RPMI8226 (cell line): ENCODE measurements around the gene EXOC4.
A peak's percentile ranks its signal among the peaks of the same experiment; 100 is the strongest.

Source experiments
- DNase-seq: peaks from one replicate; pipeline ENCODE4 v3.0.0-alpha.2; 2015

EXOC4 gene

DNA sequence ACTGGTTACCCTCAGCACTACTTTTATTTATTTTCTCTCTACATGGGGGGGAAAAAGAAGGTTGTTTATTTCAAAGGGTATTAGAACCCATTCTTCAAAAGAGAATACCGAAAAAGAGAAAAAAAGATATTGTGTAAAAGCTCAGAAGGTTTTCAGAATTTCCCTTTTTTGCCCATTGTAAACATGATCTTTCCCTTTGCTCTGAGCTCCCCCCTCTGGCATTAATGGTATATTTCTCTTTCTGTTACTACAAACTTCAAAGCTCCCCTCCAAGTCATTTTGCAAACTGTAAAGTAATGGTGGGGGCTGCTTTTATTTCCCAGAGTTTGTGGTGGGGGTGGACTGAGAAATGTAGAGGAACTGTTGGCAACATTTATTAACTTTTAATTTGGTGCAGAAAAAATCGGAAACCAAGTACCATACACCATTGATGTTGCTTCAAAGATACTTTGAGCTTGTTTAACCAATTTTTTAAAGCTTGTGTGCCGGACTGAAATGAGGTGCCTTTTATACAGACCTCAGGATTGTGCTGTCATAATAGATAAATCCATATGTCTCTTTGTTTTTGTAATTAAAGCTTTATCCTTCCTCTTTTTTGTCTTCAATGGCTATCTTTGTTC, 181.5 kb downstream of the EXOC4 start:
- peak; percentile 15 for DNase-seq

DNA sequence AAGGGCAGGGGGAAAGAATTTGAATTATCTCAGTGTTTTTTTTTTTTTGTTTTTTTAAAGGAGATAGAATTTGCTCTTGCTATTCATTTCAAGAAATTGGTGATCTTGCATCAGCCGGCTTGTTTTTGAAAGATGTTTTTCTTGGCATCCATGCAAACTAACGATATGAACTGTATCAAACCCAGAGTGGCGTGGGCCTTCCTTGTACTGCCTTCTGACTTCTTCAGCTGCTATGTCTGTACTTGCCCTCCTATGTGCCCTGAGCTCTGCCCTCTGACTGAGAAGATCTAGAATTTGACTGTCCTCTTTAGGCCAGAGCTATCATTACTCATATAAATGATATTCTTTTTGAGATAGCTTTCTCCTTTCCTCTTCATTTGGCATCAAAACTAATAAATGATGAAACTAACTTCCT, 183.1 kb downstream of the EXOC4 start:
- DNase-seq, result no peak

DNA sequence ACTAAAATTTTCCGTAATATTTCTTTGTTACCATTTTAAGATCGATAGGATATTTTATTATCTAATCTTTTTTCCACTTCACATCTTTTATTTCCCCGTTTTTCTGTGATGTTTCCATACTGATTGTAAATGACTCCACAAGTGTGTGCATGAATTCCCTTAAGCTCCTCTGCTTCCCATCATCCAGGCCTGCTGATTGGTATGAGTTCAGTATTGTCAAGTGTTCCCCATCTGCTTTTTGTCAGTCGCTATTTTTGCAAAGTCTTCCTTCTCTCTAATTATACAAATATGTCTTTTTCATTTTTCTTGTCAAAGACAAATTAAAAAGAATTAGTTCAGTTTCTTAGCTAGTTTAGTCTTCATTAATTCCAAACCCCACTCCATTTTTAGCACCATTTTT, 184.7 kb downstream of the EXOC4 start:
- no peak for DNase-seq

DNA sequence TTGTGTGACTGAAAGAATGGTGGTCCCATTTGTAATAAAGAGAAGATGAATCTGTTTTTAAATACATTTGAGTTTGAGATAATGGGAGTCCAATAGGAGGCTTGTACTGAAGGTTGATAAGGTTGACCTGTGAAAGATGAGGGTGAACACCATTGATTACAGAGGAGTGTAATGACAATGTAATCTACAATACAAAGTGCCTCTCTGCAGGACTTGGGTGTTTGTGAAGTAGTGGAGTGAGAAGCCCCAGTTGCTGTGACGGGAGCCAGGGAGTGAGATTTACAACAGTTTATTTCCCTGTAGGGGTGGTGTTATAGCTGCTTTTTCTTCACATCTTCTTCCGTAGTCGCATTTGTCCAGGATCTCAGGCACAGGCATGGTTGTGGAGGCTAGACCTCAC, 189.9 kb downstream of the EXOC4 start:
- no peak for DNase-seq

DNA sequence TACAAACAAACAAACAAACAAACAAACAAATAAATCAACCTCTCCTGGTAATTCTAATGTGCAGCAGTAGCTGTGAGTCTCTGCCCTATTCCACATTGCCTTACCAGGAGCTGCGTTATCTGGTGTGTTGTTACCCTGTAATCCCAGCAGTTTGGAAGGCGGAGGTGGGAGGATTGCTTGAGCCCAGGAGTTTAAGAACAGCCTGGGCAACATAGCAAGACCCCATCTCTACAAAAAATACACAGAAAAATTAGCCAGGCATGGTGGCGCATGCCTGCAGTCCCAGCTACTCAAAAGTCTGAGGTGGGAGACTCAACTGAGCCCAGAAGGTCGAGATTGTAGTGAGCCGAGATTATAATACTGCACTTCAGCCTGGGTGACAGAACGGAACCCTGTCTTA, 192.7 kb downstream of the EXOC4 start:
- DNase-seq, result no peak

DNA sequence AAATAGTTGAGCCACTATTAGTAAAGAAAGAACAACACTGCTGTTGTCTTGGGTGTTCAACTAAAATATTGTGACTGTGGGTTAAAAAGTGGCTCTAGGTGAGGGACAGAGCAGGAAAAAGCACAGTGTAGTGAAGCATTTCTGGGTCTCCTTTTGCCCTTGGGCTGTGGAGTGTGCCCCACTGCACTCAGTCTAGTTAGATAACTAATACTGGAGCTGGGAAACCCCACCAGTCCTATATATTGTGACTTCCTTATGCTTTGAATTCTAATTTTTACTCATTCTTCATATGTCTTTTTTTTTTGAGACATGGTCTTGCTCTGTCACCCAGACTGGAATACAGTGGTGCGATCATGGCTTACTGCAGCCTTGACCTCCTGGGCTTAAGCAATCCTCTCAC, 195.1 kb downstream of the EXOC4 start:
- DNase-seq, result no peak

DNA sequence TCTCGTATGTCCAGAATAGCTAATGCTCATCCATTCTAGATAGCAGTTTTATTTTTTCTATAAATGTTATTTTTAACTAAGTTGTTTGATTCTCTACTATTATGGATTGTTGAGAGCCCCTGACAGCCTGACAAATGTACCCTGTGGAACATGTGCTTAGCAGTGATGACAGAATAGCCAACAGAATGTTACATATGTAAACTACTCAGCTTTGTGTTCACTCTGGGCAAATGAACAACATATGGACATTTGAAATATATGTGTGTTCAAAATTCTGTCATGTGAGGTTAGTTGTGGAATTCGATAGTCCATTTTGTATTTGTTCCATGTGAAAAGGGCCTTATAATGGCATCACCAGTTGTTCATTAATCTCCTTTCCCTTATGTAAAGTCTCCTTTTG, 199.7 kb downstream of the EXOC4 start:
- no peak for DNase-seq

DNA sequence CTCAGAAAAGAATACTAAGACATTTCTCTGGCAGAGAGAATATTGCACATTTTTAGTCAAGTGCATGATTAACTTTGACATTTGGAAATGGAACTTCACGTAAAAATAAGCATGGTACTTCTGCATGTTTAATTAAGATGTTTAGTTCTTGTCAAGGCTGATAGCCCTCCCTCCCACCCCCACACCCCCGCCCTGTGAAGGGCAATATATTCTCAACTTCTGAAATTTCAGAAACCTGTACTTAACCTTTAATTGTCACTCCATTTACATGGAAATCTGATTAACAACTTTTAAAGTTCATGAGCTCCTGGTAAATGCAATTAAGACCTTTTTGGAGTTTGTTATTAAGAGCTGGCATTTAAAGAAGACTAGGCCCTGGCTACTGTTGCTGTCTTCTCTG, 205.8 kb downstream of the EXOC4 start:
- no peak for DNase-seq

DNA sequence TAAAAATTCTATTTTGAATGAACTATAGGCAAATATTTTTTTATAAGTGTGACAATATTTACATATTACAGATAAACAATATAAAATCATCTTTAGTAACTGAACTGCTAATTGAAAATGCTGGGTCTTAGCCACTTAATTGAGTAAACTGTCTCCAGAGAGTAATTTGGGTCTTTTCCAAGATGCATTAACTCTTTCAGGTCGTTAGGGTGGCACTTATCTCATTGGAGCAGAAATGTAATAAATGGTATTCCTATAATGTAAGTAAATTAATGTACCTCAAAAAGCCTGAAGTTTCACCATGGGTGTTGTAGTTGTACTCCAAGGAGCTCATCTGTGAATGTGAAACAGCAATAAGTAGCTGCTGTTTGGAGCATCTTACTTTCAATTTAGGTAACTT, 208.5 kb downstream of the EXOC4 start:
- DNase-seq, result no peak

DNA sequence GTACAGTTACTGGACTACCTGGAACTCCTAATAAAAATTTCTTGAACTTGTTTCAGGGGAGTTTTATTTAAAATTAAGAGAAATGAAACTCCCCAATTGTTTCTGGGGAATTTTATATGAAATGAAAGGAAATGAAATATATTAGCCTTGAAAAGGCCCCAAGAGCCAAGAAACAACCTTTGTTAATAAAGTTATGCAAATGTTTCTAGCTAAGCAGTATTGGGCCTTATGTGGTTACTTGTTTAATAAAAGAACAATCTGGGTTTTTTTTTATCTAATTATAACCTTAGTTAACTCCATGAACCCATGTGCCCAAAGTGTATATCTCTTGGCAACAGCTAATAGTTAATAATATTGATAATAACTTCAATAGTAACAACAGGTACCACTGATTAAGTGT, 222.8 kb downstream of the EXOC4 start:
- DNase-seq, result no peak

DNA sequence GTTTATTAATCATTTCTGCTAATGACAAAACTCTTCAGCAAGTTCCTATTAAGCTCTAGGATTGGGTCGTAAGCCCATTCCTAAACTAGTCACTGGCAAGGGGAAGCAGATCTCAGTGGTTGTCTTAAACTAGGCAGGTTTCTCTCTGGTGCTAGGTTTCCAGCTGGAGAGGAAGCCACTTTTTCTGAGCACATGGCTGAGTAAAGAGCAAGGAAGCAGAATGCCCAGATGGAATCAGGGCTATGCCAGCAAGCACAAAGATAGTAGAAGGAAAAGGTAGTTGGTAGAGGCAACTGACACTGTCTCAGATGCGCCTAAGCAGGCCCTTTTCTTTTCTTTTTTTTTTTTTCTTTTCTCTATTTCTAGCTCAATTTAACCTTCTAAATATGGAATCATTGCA, 224.9 kb downstream of the EXOC4 start:
- DNase-seq, result no peak

DNA sequence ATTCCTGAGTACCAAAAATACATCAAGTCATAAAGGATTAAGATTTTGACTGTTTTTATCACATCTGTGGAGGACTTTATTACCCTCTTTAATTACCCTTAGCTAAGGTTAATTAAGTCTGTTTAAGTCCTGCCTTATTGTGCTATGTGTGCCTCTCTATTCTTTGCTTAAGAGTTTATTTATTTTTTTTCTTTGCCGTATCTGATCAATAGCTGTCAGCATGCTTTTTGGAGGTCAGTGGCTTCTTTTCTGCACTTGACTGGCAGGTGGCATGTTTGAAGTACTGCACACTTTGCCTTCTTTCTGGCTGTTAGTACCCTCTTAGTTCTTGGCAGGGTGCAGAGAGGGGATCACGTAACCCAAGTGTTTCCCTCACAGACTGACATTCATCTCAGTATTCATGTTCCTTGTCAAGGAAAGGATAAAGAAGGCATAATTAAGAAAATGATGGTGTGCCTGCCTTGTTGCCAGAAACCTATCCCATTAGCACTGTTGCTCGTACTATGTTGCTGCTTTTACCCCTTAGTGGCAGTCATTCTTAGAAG, 225.8 kb downstream of the EXOC4 start:
- no peak for DNase-seq

DNA sequence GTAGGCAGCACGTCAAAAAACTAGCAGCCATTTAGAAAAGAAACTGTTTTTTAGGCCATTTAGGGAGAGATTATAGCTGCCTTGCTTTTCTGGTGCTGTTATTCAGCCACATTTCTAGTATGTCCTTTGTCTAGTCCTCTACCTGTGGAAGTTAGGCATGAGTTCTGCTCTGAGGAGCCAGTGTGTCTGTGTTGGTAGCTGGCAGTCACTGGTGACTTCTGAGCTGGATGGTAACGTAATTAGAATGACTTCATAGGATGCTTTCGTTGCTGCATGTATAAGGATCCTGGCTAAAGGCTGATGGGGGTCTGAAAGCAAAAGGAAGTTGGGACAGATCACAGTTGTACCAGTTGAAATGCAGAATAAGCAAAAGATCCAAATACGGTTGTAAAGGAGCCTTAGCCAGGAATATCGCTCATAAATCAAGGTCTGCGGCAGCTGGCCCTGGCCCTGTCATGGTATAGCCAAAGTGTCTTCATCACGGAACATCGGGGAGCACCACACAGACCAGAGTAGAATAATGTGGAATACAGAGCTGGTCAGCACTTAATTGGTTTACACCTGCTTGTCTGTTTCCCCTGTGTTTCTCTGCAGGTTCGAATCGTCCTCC, 226.7 kb downstream of the EXOC4 start:
- no peak for DNase-seq

DNA sequence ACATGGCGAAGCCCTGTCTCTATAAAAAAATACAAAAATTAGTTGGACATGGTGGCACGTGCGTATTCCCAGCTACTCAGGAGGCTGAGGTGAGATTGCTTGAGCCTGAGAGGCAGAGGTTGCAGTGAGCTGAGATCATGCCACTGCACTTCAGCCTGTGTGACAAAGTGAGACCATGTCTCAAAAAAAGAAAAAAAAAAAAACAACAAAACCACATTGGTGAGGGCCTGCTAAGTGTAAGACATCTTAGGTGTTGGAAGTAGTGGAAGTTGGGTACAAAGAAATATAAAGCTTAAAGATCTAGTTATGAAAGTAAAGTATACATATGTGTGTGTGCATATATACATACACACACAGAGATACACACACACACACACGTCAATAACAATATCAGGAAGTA, 228.0 kb downstream of the EXOC4 start:
- DNase-seq, result no peak

DNA sequence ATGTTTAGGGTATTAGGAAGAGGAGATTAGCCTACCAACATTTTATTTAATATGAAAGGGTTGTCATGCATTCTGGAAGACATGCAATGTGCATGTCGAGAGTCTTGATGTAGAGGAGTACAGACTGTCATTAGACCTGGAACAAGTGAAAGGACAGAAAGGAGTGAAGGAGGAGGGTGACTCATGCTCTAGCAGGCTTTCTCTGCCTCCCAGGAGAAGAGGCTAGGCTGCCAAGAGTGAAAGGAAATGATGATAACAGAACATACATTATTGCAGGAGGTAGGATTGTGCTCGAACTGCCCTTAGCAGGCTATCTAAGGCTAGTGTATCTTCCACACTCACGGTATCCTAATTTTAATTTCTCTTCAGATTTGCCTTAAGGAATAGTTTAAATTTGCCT, 228.8 kb downstream of the EXOC4 start:
- no peak for DNase-seq

DNA sequence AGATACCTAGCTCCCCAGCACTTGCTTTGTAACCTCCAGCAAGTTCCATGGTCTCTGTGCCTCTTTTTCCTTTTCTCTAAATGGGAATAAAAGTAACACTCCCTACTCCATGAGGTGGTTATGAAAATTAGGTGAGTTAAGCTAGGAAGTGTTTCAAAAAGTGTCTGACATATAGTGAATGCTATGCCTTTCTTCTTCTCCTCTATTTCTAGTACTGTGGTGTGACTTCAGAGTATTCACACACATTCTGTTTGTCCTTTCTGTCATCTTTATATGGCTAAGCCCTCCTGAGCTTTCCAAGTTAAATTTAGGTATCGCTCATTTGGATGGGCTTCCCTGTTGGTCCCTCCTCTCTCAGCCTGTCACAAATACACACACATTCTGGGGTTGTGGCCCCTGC, 229.7 kb downstream of the EXOC4 start:
- DNase-seq, result no peak

DNA sequence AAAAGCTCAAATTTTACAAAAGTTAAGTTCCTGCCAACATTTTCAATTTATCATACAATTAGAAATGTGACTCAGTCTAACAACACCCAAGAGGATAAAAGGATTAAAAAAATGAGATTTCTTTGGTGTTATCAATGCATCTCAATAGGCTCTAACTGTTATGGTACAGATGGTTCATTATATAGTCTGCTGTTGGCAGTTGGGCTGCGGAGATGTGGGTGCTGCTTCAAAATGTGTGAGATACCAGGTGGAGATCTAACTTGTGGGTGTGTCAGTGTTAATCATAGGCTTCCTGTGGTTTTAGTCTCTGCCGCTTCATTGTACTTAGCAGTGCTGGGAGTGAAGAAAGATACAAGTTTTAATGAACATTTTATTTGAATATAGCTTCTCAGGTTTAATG, 231.2 kb downstream of the EXOC4 start:
- DNase-seq, result no peak

DNA sequence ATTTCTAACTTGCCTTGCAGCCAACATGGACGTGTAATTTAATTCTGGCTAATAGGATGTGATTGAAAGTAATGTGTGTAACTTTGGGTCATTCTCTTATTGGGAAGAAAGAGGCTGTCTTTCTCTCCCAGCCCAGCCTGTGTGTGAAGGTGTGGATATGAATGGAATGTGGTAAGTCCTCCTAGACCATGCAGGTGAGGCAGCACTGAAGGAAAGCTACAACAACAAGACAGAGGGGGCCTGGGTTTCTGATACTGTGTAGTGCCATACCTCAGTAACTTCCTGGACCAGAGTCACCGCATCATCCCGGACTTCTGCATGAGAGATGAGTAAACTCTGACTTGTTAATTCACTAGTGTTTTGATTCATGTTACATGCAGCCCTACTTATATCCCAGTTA, 237.0 kb downstream of the EXOC4 start:
- no peak for DNase-seq

DNA sequence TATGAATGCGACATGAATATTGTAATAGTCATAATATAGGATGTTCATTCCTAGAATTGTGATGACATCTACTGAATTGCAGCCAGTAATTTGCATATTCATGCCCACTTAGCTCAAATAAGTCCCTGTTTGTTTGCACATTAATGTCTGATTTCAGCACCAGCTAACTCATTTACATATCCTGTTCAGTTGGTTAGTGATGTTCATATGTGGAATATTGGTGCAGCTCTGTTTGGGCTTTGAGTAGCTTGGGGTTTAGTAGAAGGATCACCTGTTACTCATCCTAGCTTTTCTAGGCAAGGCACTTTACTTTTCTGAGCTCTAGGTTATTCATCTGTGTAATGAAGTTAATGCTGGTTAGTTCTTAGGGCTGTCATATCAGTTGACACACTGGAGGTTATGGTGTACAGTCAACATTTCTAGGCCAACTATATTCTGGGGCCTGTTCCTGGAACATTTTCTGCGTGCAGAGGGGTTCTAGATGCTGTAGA, 238.4 kb downstream of the EXOC4 start:
- no peak for DNase-seq

DNA sequence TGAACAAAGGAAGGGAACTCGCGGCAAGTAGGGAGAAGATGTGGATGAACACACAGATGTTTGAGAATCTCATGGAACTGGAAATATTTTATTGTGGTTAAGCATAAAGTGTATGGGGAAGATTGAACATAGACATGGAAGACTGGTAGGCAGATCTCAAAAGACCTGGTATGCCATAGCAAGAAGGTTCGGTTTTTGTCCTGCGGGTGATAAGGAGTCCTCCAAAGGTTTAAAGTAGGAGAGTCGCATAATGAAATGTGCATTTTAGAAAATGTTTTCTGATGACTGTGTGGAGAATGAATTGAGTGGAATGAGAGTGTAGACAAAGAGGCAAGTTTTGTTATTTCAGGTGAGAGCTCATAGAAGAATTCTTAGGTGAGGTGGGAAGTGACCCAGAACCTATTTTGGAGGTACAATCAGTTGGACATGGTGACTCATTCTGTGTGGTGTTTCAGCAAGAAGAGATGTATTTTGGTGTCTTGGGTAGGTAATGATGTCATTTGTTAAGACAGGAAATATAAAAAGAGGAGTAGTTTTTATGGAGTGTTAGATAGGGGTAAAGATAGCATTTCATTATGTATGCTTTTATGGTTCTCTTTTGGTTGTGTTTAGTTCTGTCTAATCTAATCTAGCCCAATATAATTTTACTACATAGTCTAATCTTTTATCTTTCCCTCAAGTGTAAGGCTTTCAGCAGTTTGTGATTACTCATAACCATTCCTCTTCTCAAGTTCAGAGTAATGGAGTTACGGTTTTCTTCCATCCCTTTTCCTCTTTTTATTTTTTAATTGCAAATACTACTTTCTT, 239.2 kb downstream of the EXOC4 start:
- no peak for DNase-seq

DNA sequence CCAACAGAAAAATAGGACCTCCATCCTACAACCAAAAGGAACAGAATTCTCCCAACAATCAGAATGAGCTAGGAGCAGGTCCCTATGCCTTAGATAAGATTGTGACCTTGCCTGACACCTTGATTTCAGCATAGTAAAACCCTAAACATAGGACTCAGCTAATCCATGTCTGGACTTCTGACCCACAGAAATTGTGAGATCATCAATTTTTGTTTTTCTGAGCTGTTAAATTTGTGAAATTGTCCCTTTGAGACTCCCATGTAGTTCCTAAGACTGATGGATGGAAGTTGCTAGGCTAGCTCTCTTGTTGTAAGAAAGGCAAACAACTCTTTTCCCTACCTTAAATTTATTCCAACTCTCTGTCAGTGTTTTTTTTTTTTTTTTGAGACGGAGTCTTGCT, 244.2 kb downstream of the EXOC4 start:
- DNase-seq, result no peak

DNA sequence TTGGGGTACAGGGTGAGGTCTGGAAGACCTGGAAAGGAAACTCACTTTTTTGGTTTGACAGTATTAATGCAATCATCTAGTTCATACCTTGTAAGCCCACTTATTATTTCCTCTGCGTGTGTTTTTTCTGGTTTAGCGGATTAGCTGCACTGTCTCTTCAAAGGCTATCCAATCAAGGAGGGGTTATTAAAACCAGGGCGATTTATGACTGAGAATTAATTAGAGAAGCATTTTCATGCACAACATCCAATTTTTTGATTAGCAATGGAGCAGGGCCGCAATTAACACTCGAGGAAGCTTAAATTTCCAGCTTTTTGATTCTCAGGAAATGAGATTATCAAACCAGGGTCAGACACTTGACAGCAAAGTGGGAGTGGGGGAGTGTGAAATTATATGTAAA, 248.9 kb downstream of the EXOC4 start:
- DNase-seq, result no peak

DNA sequence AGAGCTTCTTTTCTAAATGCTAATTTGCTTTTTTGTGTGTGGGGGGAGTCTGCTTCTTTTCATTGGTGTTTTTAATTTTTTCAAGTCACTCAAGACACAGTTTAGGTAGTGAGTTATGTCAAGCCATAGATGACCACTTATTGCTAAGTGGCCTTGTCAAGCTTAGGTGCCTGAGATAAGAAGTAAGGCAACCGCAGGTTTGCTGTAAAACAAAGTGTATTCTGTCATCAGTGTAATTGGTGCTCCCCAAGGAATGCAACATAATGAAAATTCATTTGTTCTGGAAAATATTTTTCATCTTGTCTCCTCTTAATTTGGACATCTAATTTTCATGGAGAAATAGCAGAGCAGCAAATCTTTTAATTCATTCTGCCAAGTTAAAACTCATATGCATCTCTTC, 249.6 kb downstream of the EXOC4 start:
- DNase-seq, result no peak

DNA sequence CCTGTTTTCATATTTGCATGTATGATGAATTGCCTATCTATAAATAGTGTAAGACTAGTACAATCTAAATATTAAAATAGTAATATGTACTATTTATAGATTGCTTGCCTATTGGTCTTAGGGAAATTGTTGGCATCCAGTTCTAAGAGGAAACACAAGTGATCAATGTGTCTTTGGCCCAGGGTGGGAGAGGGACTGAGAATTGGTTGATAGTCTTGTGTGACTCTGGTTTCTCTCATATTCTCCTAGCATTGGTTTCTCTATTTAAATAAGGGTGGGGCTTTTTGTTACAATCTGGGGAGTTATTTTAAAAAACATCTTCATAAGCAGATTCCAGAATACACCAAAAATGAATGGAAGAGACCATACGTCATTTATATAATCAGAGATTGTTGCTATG, 250.1 kb downstream of the EXOC4 start:
- no peak for DNase-seq
